OCI-LY1 (cell line): ENCODE data around the gene DAZAP2.

ENCODE experiments used
- H2AFZ ChIP-seq: fragments of 200-600 bp; sonication (generic), shearing (Covaris generic); 2 replicates; pipeline ENCODE4 v1.6.0; 2014; ENCODE audit warnings: antibody characterized with exemption, mild to moderate bottlenecking, low read length
- H3F3A ChIP-seq: fragments of 200-600 bp; sonication (generic), shearing (Covaris generic); 2 replicates; pipeline ENCODE4 v1.6.0; 2014; ENCODE audit warnings: mild to moderate bottlenecking, antibody characterized with exemption, low read length, moderate library complexity; ENCODE audit not compliant: insufficient read depth
- H3K27ac ChIP-seq: fragments of 200-600 bp; sonication (generic); 2 replicates; pipeline ENCODE4 v1.5.1; 2014; ENCODE audit warnings: low read length, mixed run types, mild to moderate bottlenecking, low read depth; ENCODE audit not compliant: poor library complexity, severe bottlenecking
- H3K27me3 ChIP-seq: fragments of 200-600 bp; sonication (generic); 2 replicates; pipeline ENCODE4 v1.6.0; 2014; ENCODE audit warnings: antibody characterized with exemption, mild to moderate bottlenecking, low read length, moderate library complexity; ENCODE audit not compliant: insufficient read depth
- H3K36me3 ChIP-seq: fragments of 200-600 bp; sonication (generic); 2 replicates; pipeline ENCODE4 v1.6.1; 2014; ENCODE audit warnings: mild to moderate bottlenecking, antibody characterized with exemption, low read length, moderate library complexity, mixed read lengths; ENCODE audit not compliant: insufficient read depth
- H3K4me1 ChIP-seq: fragments of 200-600 bp; sonication (generic); 2 replicates; pipeline ENCODE4 v1.5.1; 2014; ENCODE audit warnings: mild to moderate bottlenecking, low read length, moderate library complexity; ENCODE audit not compliant: insufficient read depth, severe bottlenecking
- H3K4me2 ChIP-seq: fragments of 200-600 bp; sonication (generic), shearing (Covaris generic); 2 replicates; pipeline ENCODE4 v1.6.1; 2014; ENCODE audit warnings: low read length
- H3K4me3 ChIP-seq: fragments of 200-600 bp; sonication (generic); 2 replicates; pipeline ENCODE4 v1.5.1; 2014; ENCODE audit warnings: low read length, low read depth, mild to moderate bottlenecking, mixed read lengths; ENCODE audit not compliant: poor library complexity, severe bottlenecking
- H3K79me2 ChIP-seq: fragments of 200-600 bp; shearing (Covaris generic); 2 replicates; pipeline ENCODE4 v1.6.1; 2016; ENCODE audit warnings: mixed run types, low read length, mixed read lengths; ENCODE audit not compliant: insufficient read depth
- H3K9ac ChIP-seq: fragments of 200-600 bp; sonication (generic), shearing (Covaris generic); 2 replicates; pipeline ENCODE4 v1.6.1; 2014; ENCODE audit warnings: mild to moderate bottlenecking, low read length, mixed read lengths
- H3K9me2 ChIP-seq: fragments of 200-600 bp; sonication (generic), shearing (Covaris generic); 2 replicates; pipeline ENCODE4 v1.6.1; 2014; ENCODE audit warnings: low read depth, mild to moderate bottlenecking, low read length, mixed read lengths
- H3K9me3 ChIP-seq: fragments of 200-600 bp; shearing (Covaris generic); 2 replicates; pipeline ENCODE4 v1.6.1; 2014; ENCODE audit warnings: low read length, mixed read lengths
- H4K20me1 ChIP-seq: fragments of 200-600 bp; sonication (generic), shearing (Covaris generic); 2 replicates; pipeline ENCODE4 v1.6.0; 2016; ENCODE audit warnings: mild to moderate bottlenecking, low read length; ENCODE audit not compliant: insufficient read depth
- CTCF ChIP-seq: fragments of 200-600 bp; sonication (generic), shearing (Covaris generic); IDR thresholded peaks from 2 replicates; pipeline ENCODE4 v1.5.1; 2017; ENCODE audit warnings: mild to moderate bottlenecking, antibody characterized with exemption, low read length, moderate library complexity, mixed read lengths
- EZH2 ChIP-seq: fragments of 200-600 bp; sonication (generic), shearing (Covaris generic); IDR thresholded peaks from 2 replicates; pipeline ENCODE4 v1.8.0; 2017; ENCODE audit warnings: borderline replicate concordance, mixed run types, mild to moderate bottlenecking, antibody characterized with exemption, low read length, moderate library complexity, mixed read lengths

DAZAP2 gene

GRCh38 chr12:51238510-51239334 lies at the start of gene DAZAP2:
Gene DAZAP2 (plus strand): TSS chr12:51238826. CDS start chr12:51238908, 82 bp downstream.
- Histone ChIP-seq H3K79me2 (no peaks in the 10 kb centered on the region), H3K9me3 (no peaks in the 10 kb centered on the region), H4K20me1 (no peaks in the 10 kb centered on the region), H3K9me2 (no peaks in the 10 kb centered on the region), H3K27ac (peak within 1 kb of the TSS; percentile 95), H3F3A (no peaks in the 10 kb centered on the region), H3K27me3 (no peaks in the 10 kb centered on the region), H3K4me1 (peaks cover 14% of the 10 kb centered on the region), H3K4me2 (peak within 1 kb of the TSS; percentile 98), H3K36me3 (peaks cover 31% of the 10 kb centered on the region), H2AFZ (peak within 1 kb of the TSS; percentile 88), H3K4me3 (peak within 1 kb of the TSS; percentile 84), H3K9ac (peak within 1 kb of the TSS; percentile 95)
- TF ChIP-seq CTCF (no peak; the same call in 1 of the 2 replicates), EZH2 (no peak)

- no peaks in the 10 kb centered on the region for H3K79me2 ChIP-seq
- no peak overlapping the region for H3K27ac ChIP-seq
- no peaks in the 10 kb centered on the region for H3K9me2 ChIP-seq
- no peak overlapping the region for H3K4me3 ChIP-seq
- H3K4me2 ChIP-seq: no peak overlapping the region
- H3K9ac ChIP-seq: no peak overlapping the region
- H2AFZ ChIP-seq: no peak overlapping the region
- H3F3A ChIP-seq: no peaks in the 10 kb centered on the region
- H3K4me1 ChIP-seq: no peaks in the 10 kb centered on the region
- H3K9me3 ChIP-seq: no peaks in the 10 kb centered on the region
- H3K27me3 ChIP-seq: no peaks in the 10 kb centered on the region; the same call in 1 of the 2 replicates
- no peaks in the 10 kb centered on the region for H3K36me3 ChIP-seq
- TF ChIP-seq CTCF: no peak
- no peak for TF ChIP-seq EZH2
- no peaks in the 10 kb centered on the region for H4K20me1 ChIP-seq
Observed at GRCh38 chr12:51189790-51190355, 48.8 kb upstream of the DAZAP2 start.

- Histone ChIP-seq H3K27ac (no peak overlapping the region), H3K27me3 (no peaks in the 10 kb centered on the region), H3K4me3 (no peak overlapping the region), H3K79me2 (no peaks in the 10 kb centered on the region), H3F3A (no peaks in the 10 kb centered on the region), H3K9ac (no peak overlapping the region), H3K36me3 (no peaks in the 10 kb centered on the region), H3K9me2 (no peaks in the 10 kb centered on the region), H3K4me2 (no peak overlapping the region), H4K20me1 (no peaks in the 10 kb centered on the region), H3K9me3 (no peaks in the 10 kb centered on the region), H2AFZ (no peak overlapping the region), H3K4me1 (no peaks in the 10 kb centered on the region)
- TF ChIP-seq CTCF (no peak), EZH2 (no peak)
Observed at GRCh38 chr12:51190820-51191219, 47.8 kb upstream of the DAZAP2 start.
